Neuronal stem cell (in vitro differentiated cells): ENCODE results near the gene LRRC32.
A peak's percentile ranks its signal among the peaks of the same experiment; 100 is the strongest.

Experiments used
- DNase-seq: peaks from one replicate; pipeline ENCODE4 v3.0.0-alpha.2; 2013; ENCODE audit warnings: low spot score
- H2AFZ ChIP-seq: one replicate; pipeline ENCODE4 v1.6.1; 2013; ENCODE audit warnings: mild to moderate bottlenecking, low read length, inconsistent platforms
- H2AK5ac ChIP-seq: 2 replicates; pipeline ENCODE4 v1.6.1; 2013; ENCODE audit warnings: low read depth, mild to moderate bottlenecking, inconsistent platforms, low read length, moderate library complexity, mixed read lengths
- H2BK120ac ChIP-seq: 2 replicates; pipeline ENCODE4 v1.6.1; 2013; ENCODE audit warnings: low read depth, mild to moderate bottlenecking, inconsistent platforms, low read length, moderate library complexity, mixed read lengths
- H2BK12ac ChIP-seq: one replicate; pipeline ENCODE4 v1.6.1; 2013; ENCODE audit warnings: low read length, inconsistent platforms
- H2BK15ac ChIP-seq: 2 replicates; pipeline ENCODE4 v1.6.1; 2013; ENCODE audit warnings: mild to moderate bottlenecking, low read length, inconsistent platforms, mixed read lengths
- H2BK5ac ChIP-seq: one replicate; pipeline ENCODE4 v1.6.1; 2013; ENCODE audit warnings: inconsistent platforms, mild to moderate bottlenecking, low read length, moderate library complexity
- H3K14ac ChIP-seq: one replicate; pipeline ENCODE4 v1.6.1; 2013; ENCODE audit warnings: low read length, inconsistent platforms
- H3K18ac ChIP-seq: 2 replicates; pipeline ENCODE4 v1.6.1; 2013; ENCODE audit warnings: low read length, inconsistent platforms
- H3K23ac ChIP-seq: 2 replicates; pipeline ENCODE4 v1.6.1; 2013; ENCODE audit warnings: low read depth, mild to moderate bottlenecking, mixed read lengths, low read length, inconsistent platforms; ENCODE audit not compliant: poor library complexity
- H3K27ac ChIP-seq: replicated peaks from 3 replicates; pipeline ENCODE4 v1.5.1; 2013; ENCODE audit warnings: low read length, inconsistent platforms
- H3K27me3 ChIP-seq, 3 experiments: 2 replicates each; pipeline ENCODE4 v1.6.1; 2013; ENCODE audit warnings: low read length in 3 of 3, mild to moderate bottlenecking in 2 of 3, inconsistent platforms in 1 of 3, low read depth in 1 of 3, mixed read lengths in 1 of 3, moderate library complexity in 1 of 3; ENCODE audit not compliant: control insufficient read depth in 3 of 3, insufficient read depth in 3 of 3
- H3K36me3 ChIP-seq, 2 donors: replicated peaks in 1 of 2; 2 replicates each; pipeline ENCODE4 v1.6.1; 2013; ENCODE audit warnings: low read length in 2 of 2; ENCODE audit not compliant: control insufficient read depth in 2 of 2, insufficient read depth in 2 of 2
- H3K4ac ChIP-seq: 2 replicates; pipeline ENCODE4 v1.6.1; 2013; ENCODE audit warnings: inconsistent platforms, mild to moderate bottlenecking, low read length, moderate library complexity
- H3K4me1 ChIP-seq, 2 donors: 1 replicate in 1 of 2; 2 replicates in 1 of 2; pipeline ENCODE4 v1.6.1; 2013; ENCODE audit warnings: low read length in 2 of 2, low read depth in 1 of 2; ENCODE audit not compliant: control insufficient read depth in 2 of 2, insufficient read depth in 1 of 2
- H3K4me2 ChIP-seq: one replicate; pipeline ENCODE4 v1.6.1; 2013; ENCODE audit warnings: mild to moderate bottlenecking, low read length, inconsistent platforms; ENCODE audit not compliant: insufficient read depth, poor library complexity, severe bottlenecking
- H3K4me3 ChIP-seq, 2 donors: 2 replicates each; pipeline ENCODE4 v1.5.1; 2013; ENCODE audit warnings: low read length in 2 of 2, mild to moderate bottlenecking in 2 of 2, inconsistent platforms in 1 of 2, moderate library complexity in 1 of 2
- H3K79me1 ChIP-seq: one replicate; pipeline ENCODE4 v1.6.1; 2013; ENCODE audit warnings: low read depth, mild to moderate bottlenecking, inconsistent platforms, low read length, moderate library complexity
- H3K9ac ChIP-seq: one replicate; pipeline ENCODE4 v1.6.1; 2013; ENCODE audit warnings: mild to moderate bottlenecking, low read depth, low read length, inconsistent platforms; ENCODE audit not compliant: poor library complexity
- H3K9me3 ChIP-seq, 2 donors: replicated peaks in 1 of 2; 2 replicates each; pipeline versions ENCODE3 to v1.6.1; 2013; ENCODE audit warnings: low read length in 2 of 2, mild to moderate bottlenecking in 2 of 2, inconsistent platforms in 1 of 2, low read depth in 1 of 2, mixed read lengths in 1 of 2, moderate library complexity in 1 of 2; ENCODE audit not compliant: control insufficient read depth in 2 of 2, insufficient read depth in 1 of 2
- H4K8ac ChIP-seq: one replicate; pipeline ENCODE4 v1.6.1; 2013; ENCODE audit warnings: low read depth, mild to moderate bottlenecking, inconsistent platforms, low read length, moderate library complexity
- H4K91ac ChIP-seq: one replicate; pipeline ENCODE4 v1.6.1; 2013; ENCODE audit warnings: low read length, low read depth, mild to moderate bottlenecking, inconsistent platforms; ENCODE audit not compliant: poor library complexity
- WGBS, 2 donors: extraction: QIAGEN DNeasy Blood & Tissue Kit; methylation state at CpG; one replicate each; pipeline ENCODE4 v1.1.7; 2013; ENCODE audit warnings: missing lambda C conversion rate in 2 of 2, mixed read lengths in 1 of 2; ENCODE audit not compliant: insufficient read length in 2 of 2, insufficient replicate concordance in 1 of 2; ENCODE audit errors: extremely low coverage in 2 of 2; 5-methylcytosine and 5-hydroxymethylcytosine counted together

The LRRC32 gene

DNA sequence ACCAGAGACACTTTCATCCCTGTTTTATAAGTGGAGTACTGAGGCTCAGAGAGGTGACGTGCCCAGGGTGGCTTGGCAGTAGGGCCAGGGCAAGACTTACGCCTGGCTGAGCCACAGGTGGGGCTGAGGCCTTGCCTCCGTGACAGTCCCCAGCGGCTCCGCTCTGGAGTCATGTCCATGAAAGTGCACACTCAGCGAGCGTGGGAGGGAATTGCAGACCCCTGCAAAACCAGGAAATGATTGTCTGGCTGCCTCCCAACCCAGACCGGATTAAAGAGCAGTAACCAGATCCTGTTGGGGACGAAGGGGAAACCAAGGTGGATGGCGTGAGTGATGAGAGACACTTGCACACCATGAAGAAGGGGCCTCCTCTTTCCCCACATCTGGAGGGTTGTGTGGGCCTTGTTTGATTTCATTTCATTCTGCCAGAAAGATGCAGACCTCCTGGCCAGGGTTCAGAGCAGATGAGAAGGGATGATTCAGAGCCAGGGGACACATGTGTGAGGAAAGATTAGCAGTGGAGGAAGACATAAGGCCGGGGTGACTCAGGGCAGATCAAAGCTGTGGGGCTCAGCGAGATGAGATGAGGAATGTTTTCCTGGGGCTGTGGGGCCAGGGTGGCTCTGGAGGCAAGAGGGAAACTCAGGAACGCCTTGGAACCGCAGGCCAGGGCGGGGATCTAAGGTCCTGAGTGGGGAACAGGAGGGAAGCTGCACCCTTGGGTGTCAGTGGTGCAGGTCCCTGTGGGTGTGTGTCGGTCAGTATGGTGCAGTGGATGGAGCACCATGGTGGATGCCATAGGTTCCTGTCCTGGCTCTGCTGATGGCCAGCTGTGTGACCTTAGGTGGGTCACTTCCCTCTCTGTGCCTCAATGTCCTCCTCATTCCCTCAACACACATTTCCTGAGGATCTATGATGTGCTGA is 29.9 kb upstream of the LRRC32 start:
- Histone ChIP-seq H3K4me3 (no peak overlapping the region), H3K27ac (no peak overlapping the region), H3K4me2 (no peak overlapping the region), H3K79me1 (no peaks in the 10 kb centered on the region), H3K27me3 (no peaks in the 10 kb centered on the region), H2BK120ac (no peak overlapping the region), H3K36me3 (no peaks in the 10 kb centered on the region), H3K23ac (no peak overlapping the region), H4K8ac (no peak overlapping the region), H3K9ac (no peak overlapping the region), H3K4me1 (peaks cover 7 to 9% of the 10 kb centered on the region in 2 donors), H2BK12ac (no peak overlapping the region), H2AFZ (peak overlapping the region; percentile 37), H3K9me3 (no peaks in the 10 kb centered on the region), H3K14ac (no peak overlapping the region), H3K18ac (no peak overlapping the region), H2BK15ac (peak overlapping the region; percentile 0), H2AK5ac (no peak overlapping the region), H3K4ac (no peak overlapping the region), H4K91ac (no peak overlapping the region), H2BK5ac (no peak overlapping the region)
- no CpG with 5 or more reads among the region's 16 CpGs for WGBS, 2 donors
- DNase-seq: no peak

DNA sequence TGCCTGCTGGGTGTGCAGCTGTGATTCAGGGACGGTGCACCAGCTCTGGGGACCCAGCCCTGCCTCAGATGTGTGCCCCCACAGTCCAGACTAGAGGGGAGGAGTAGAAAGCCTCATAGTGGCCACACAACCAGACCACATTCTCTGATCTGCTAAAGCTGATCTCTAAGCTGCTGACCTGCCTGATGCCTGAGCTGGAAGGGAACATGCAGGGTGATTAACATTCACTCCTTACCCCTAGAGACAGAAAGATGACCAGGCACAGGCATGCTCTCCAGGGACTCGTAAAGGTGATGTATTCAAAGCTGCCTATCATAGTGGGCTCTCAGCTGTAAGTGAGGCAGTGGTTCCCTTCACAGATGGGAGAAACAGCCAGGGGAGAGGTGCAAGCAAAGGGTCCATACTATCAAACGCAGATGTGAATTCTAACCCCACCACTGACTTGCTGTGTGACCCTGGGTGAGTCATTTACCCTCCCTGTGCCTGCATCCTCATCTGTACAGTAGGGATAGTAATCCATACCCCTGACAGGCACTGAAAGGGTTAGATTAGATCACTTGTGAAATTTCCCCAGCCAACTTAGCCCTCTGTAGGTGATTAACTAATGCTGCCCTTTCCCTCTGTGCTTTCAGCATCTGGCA is 29.0 kb upstream of the LRRC32 start:
- Histone ChIP-seq H3K9ac (no peak overlapping the region), H3K4ac (no peak overlapping the region), H3K4me2 (no peak overlapping the region), H3K14ac (no peak overlapping the region), H2BK15ac (no peak overlapping the region), H3K9me3 (no peaks in the 10 kb centered on the region), H2BK120ac (no peak overlapping the region), H3K27me3 (no peaks in the 10 kb centered on the region), H4K91ac (no peak overlapping the region), H2AFZ (no peak overlapping the region), H3K36me3 (no peaks in the 10 kb centered on the region), H3K4me3 (no peak overlapping the region), H3K79me1 (no peaks in the 10 kb centered on the region), H3K23ac (no peak overlapping the region), H2AK5ac (no peak overlapping the region), H3K4me1 (peaks cover 7 to 9% of the 10 kb centered on the region in 2 donors), H4K8ac (no peak overlapping the region), H3K18ac (no peak overlapping the region), H2BK12ac (no peak overlapping the region), H2BK5ac (no peak overlapping the region), H3K27ac (no peak overlapping the region)
- no CpG with 5 or more reads among the region's 3 CpGs for WGBS, 2 donors
- no peak for DNase-seq

DNA sequence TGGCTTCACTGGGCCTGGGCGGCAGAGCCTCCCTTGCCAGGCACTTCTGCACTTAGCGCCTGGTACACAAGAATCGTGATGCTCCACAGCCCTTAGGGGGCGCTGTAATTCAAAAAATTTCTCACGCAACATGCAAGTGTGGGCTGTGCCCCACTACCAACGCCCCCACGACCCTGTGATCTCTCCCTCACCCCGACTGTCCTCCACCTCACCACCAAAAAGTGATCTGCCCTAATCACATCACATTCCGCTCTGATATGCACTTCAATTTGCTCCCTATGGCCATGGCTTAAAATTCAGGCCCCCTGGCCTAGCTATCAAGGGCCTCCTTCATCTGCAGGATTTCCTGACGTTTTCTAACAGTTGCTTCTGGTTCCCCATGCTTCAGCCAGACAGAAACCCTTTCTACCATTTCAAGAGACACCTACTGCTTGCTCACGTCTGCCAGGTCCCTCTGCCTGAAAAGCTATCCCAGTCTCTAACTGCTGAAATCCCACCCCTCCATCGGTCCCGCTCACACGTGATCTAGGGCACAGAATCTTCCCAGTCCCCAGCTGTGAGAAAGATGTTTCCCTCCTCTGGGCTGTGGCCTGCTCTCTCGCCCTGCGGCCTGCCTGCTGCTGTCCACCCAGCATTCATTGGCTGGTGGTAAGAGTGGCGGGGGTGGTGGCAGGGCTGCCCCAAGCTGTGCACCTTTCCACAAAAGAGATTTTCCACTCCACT is 27.9 kb upstream of the LRRC32 start:
- Histone ChIP-seq H3K27ac (no peak overlapping the region), H2BK5ac (no peak overlapping the region), H3K4me1 (peaks cover 2 to 9% of the 10 kb centered on the region in 2 donors), H2AFZ (peak overlapping the region; percentile 65), H2BK120ac (no peak overlapping the region), H2BK12ac (no peak overlapping the region), H3K36me3 (no peaks in the 10 kb centered on the region), H2AK5ac (no peak overlapping the region), H3K79me1 (no peaks in the 10 kb centered on the region), H3K9me3 (no peaks in the 10 kb centered on the region), H4K91ac (no peak overlapping the region), H2BK15ac (no peak overlapping the region), H3K4me3 (peak overlapping the region in 1 of 2 donors; percentile 10), H3K4me2 (no peak overlapping the region), H3K23ac (no peak overlapping the region), H3K14ac (no peak overlapping the region), H3K18ac (peak overlapping the region; percentile 0), H3K27me3 (no peaks in the 10 kb centered on the region), H4K8ac (no peak overlapping the region), H3K9ac (no peak overlapping the region), H3K4ac (no peak overlapping the region)
- WGBS, 2 donors: no CpG with 5 or more reads among the region's 17 CpGs
- no peak for DNase-seq

DNA sequence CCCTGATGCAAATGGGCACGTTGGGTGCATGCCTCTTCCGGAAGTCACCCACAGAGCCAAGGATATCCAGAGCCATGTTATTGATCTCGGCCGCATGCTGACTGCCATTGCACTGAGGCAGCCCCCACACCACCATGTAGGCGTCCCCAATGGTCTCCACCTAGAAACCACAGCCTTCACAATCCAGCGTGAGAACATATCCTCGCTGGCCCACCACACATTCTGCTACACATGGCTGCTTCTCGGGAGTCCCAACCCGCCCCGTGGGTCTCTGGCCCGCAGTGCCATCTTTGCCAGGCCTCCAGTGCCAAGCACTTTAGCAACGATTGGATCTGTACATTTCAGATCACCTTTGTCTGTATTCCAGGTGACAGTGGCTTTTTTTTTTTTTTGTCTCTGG is 26.2 kb upstream of the LRRC32 start:
- Histone ChIP-seq H4K8ac (no peak overlapping the region), H3K18ac (no peak overlapping the region), H3K4me1 (peaks cover 2 to 6% of the 10 kb centered on the region in 2 donors), H3K9ac (no peak overlapping the region), H3K23ac (no peak overlapping the region), H3K4me2 (no peak overlapping the region), H2BK120ac (no peak overlapping the region), H3K14ac (no peak overlapping the region), H3K4me3 (no peak overlapping the region), H3K9me3 (no peaks in the 10 kb centered on the region), H4K91ac (no peak overlapping the region), H3K79me1 (no peaks in the 10 kb centered on the region), H3K4ac (no peak overlapping the region), H3K27ac (no peak overlapping the region), H3K36me3 (no peaks in the 10 kb centered on the region), H2BK12ac (no peak overlapping the region), H2AK5ac (no peak overlapping the region), H2BK15ac (no peak overlapping the region), H2AFZ (no peak overlapping the region), H2BK5ac (no peak overlapping the region), H3K27me3 (no peaks in the 10 kb centered on the region)
- WGBS, 2 donors: no CpG with 5 or more reads among the region's 12 CpGs
- DNase-seq: no peak
